T-helper 22 cell (primary cell): ENCODE data around the gene THSD7B.
"Not testable (repeated sequence)": the region's sequence is repeated elsewhere in the genome, so short reads cannot be mapped to it uniquely, and the experiment has no call there.

Source experiments
- DNase-seq: peaks from one replicate; pipeline ENCODE4 v3.0.0-alpha.2; 2020; ENCODE audit warnings: low read depth

The THSD7B gene

DNA sequence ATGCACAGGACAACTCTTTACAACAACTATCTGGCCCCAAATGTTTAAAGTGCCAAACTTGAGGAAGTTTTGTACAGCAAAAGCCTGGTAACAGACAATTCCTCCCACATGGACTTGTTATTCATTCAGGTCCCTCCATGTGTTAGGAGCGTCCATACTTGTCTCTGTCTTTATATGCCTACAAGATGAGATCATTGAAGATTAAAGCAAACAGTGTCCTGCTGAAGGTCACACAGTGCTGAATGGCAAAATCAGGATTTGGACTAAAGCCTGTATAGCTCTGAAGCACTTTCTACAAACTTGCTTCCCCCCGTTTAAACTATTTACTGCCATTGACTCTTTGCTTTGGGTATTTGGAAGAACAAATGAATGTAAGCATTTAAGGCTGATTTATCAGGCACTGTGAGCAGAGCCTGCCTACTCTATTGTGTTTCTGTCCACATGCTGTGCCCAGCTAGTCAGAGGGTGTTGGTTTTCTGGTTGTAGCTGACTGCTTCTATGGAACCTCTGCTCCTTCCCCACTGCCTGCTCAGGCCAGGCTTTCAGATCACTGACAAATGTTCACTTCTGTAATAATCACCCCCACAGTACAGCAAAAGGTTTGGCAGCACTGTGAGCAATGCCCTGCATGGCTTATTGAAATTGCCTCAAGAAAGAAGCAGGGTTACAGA is 274.3 kb downstream of the THSD7B start:
- DNase-seq, result no peak

- DNase-seq, result no peak
These were observed 282.0 kb downstream of the THSD7B start for GRCh38 chr2:137047369-137047768.

DNA sequence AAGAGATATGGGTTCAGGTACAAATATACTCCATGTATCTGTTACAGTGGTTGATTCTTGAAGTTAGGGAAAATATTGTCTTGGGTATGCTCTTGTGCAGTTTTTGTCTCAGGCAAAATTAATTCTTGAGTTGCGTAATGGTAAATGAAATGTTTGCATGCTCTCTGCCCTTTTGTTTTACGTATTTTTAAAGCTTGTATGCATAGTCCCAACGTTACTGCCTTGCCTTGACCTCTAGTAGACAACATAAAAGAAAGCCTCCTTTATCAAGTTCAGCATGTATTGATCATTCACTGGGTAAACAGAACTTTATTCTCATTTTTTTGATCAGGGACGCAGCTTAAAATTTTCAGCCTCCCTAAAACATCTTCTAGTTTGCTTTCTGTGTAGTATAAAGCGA is 283.1 kb downstream of the THSD7B start:
- no peak for DNase-seq

GRCh38 chr2:137049518-137049917 is 284.2 kb downstream of the THSD7B start:
- no peak for DNase-seq

DNA sequence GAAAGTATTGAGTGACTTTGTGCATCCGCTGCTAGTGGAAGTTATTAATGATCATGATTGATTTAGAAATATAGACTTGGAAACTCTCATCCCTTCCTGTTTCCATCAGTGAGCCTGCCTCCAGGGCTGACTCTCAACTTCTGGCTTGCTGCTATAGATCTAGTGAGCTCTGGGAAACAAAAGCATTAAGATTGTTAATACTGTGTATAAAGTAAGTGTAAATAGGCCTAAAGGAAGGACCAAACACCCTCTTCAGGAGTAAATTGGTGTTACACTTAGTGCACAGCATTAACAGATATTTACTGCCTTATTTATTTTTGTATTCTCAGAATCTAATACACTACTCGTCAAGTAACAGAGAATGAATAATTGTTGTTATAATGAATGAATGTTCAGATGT is 285.6 kb downstream of the THSD7B start:
- no peak for DNase-seq

DNA sequence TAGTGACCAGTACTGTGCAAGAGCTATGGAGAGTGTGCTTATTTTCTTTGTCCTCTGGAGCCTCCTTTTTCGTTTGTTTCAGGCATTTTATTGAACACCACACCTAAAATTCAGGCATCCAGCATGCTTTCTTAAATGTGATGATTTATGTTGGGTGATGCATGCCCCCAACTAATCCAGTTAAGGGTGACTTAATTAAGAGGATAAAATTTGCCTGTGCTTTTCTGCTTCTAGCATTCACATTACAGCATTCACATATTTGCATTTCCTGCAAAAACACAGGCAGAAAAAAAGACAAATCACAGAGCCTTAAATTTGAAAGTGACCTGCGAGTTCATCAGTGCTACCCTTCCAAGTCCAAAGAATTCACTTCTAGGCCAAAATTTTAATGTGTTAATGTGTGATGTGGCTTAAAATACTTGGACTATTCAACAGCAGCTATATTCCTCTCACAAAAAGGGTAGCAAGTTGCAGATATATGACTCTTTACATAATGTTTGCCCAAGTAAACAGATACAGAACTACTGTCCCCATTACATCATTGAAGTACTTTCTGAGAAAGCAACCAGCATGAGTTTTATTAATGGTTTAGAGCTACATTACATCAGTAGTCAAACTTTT is 286.5 kb downstream of the THSD7B start:
- no peak for DNase-seq

DNA sequence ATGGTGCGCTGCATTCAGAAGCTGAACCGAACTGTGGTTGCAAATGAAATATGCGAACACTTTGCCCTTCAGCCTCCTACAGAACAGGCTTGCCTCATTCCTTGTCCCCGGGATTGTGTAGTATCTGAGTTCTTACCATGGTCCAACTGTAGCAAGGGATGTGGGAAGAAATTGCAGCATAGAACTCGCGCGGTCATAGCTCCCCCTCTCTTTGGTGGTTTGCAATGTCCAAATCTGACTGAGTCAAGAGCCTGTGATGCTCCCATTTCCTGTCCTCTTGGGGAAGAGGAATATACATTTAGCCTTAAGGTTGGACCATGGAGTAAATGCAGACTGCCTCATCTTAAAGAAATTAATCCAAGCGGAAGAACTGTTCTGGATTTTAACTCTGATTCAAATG is 291.4 kb downstream of the THSD7B start:
- no peak for DNase-seq

GRCh38 chr2:137076111-137076765 is 310.9 kb downstream of the THSD7B start:
- DNase-seq, result not testable (repeated sequence)

- DNase-seq, result no peak
These were observed 326.4 kb downstream of the THSD7B start for GRCh38 chr2:137091704-137092103.

GRCh38 chr2:137093116-137093515 is 327.8 kb downstream of the THSD7B start:
- DNase-seq, result no peak

GRCh38 chr2:137096187-137096586 is 330.8 kb downstream of the THSD7B start:
- no peak for DNase-seq

- no peak for DNase-seq
These were observed 331.3 kb downstream of the THSD7B start for GRCh38 chr2:137096693-137097092.

GRCh38 chr2:137101814-137102213 is 336.5 kb downstream of the THSD7B start:
- not testable (repeated sequence) for DNase-seq

DNA sequence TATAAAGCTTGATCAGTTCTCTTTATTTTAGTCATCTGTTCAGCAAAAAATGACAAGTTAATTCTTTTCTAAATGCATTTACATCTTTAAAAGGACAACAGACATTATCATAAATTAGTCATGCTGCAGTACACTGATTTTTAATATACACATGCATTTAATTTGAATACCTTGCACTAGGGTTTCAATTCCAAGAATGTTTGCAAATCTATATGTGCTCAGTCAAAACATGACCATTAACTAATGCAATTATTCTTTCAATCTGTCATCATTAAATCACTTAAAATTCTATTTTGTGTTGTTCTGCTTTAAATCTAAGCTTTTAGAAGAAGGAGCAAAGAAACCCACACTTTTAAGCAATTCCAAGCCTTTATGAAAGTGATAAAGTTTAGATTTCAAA is 342.6 kb downstream of the THSD7B start:
- no peak for DNase-seq

DNA sequence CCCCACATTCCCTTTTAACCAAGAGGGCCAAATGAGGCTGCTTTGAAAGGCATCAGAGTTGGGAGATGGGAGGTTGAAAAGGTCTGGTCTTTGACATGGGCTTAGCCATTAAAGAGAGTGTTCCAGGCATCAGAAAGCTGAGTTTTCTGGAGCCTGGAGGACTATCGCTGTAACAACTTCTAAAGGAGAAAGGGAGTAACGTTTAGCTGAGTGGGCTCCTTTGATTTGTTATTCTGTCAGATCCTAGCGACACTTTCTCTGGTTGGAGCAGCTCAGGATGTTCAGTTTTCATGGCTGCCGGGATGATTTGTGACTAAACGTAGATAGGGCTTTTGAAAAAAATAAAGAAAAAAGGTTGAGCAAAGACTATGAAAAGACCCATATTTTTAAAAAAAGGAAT is 346.6 kb downstream of the THSD7B start:
- no peak for DNase-seq

DNA sequence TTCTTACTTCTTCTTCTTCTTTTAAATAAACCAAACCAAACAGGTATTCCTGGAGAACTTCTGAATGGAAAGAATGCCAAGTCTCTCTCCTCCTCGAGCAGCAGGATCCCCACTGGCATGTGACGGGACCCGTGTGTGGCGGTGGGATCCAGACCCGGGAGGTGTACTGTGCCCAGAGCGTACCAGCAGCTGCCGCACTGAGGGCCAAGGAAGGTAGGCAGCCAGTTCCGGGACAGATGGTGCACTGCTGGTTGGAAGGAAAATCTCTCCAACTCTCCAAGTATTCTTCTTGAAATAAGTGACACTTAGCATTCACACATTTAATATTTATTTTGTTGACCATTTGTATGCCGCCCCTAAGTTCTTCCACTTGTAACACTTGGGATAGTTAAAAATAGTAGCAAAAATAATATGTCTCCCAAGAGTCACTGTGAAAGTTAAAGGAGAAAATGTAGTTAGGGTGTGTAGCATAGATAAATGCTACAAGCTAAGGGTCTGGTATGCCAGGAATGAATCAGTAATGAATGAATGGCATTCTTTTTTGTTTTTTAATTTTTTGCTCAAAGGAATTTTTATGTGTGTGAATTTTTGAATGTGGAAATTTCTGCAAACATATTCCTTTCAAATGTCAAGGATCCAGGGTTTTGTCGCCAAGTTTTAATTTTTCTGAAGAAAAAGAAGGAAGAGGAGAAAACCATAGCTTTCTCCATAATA is 349.9 kb downstream of the THSD7B start:
- DNase-seq, result no peak

- DNase-seq, result no peak
These were observed 350.4 kb downstream of the THSD7B start for GRCh38 chr2:137115795-137116089.

DNA sequence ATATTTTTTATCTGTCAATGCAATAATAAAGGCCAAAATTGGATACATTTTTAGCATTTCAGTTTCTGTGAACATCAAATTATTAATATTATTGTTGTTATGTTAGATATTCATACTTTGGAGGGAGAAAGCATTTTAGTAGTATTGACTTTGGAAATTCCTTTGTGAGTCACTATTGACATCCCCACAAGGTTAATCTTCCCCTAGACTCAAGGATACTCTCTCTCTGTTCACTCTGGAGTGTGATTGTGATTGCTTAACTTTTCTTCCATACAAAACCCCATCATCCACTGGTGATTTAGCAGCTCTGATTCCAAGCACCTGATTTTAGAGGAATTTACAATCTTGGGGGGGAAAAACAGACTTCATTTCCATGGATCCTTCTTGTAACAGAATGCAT is 352.0 kb downstream of the THSD7B start:
- no peak for DNase-seq

- no peak for DNase-seq
These were observed 352.8 kb downstream of the THSD7B start for GRCh38 chr2:137118140-137118539.

GRCh38 chr2:137123226-137123625 is 357.9 kb downstream of the THSD7B start:
- DNase-seq, result no peak

- DNase-seq, result no peak
These were observed 367.9 kb downstream of the THSD7B start for GRCh38 chr2:137133225-137133624.

- no peak for DNase-seq
These were observed 372.9 kb downstream of the THSD7B start for GRCh38 chr2:137138263-137138662.

DNA sequence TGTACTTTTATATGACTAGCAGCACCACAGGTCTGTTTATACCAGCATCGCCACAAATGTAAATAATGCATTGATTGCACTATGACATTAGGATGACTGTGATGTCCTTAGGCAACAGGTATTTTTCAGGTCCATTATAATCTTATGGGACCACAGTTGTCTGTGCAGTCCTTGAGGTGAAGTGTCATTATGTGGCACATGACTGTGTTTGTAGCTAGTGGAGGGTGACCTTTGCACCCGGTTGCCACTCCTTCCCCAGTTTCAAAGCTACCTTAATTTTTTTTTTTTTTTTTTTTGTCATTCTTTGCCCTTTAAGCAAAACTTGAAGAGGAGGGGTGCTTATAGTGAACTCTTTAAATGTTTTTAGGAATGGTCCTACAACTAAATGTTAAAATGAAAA is 386.4 kb downstream of the THSD7B start:
- no peak for DNase-seq
